ENCODE measurements around the gene DAPK1.

Gene DAPK1

GRCh38 chr9:87698069-87698809, 200.6 kb downstream of the DAPK1 start:
- H3K4me3 ChIP-seq (ENCODE audit: low read depth in 1 of 2, low read length in 2 of 2): no peak overlapping the region
- H3K9me3 ChIP-seq (ENCODE audit: insufficient read depth, low read length, severe bottlenecking): peaks cover 4% of the 10 kb centered on the region
- H3K4me1 ChIP-seq (ENCODE audit: insufficient read depth, low read length): no peaks in the 10 kb centered on the region
- DNase-seq (no peak), ATAC-seq (ENCODE audit: insufficient read depth, low read depth) (no peak)
- no peak overlapping the region for H3K27ac ChIP-seq (ENCODE audit: low read length)
- H3K9ac ChIP-seq (ENCODE audit: low read depth, low read length): no peak overlapping the region
- no peaks in the 10 kb centered on the region for H3K27me3 ChIP-seq (ENCODE audit: insufficient read depth, low read length, poor library complexity)
- H3K36me3 ChIP-seq (ENCODE audit: insufficient read depth, low read length): no peaks in the 10 kb centered on the region
- TF ChIP-seq EZH2 (IDR thresholded peaks at IDR 0.05; ENCODE audit: borderline replicate concordance, low read depth, low read length, severe bottlenecking) (no peak), CTCF (IDR thresholded peaks at IDR 0.05; ENCODE audit: borderline replicate concordance, extremely low read depth, low read length, poor library complexity, severe bottlenecking) (no peak)
- H4K20me1 ChIP-seq (ENCODE audit: insufficient read depth, low read length): no peaks in the 10 kb centered on the region
- H2AFZ ChIP-seq (ENCODE audit: low read depth, low read length): no peak overlapping the region
- H3K4me2 ChIP-seq (ENCODE audit: insufficient read depth, low read length): no peak overlapping the region
- H3K79me2 ChIP-seq (ENCODE audit: insufficient read depth, low read length): no peaks in the 10 kb centered on the region

DNA sequence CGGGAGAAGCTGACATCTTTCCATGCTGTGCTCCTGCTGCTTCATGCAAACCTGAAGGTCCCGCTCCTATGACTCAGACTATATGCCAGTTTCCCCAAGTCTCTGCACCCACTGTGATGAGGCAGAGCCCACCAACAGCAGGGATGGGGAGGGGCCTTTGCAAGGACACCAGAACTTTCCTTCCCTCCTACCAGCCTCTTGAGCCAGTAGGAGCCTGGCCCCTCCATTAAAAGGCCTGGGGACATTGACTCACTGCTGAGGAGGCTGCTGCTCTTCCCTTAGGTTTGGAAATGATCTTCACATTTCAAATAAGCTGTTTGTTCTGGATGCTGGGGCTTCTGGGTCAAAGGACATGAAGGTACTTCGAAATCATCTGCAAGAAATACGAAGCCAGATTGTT, 202.2 kb downstream of the DAPK1 start:
- Histone ChIP-seq H2AFZ (ENCODE audit: low read depth, low read length) (no peak overlapping the region), H3K4me1 (ENCODE audit: insufficient read depth, low read length) (no peaks in the 10 kb centered on the region)

DNA sequence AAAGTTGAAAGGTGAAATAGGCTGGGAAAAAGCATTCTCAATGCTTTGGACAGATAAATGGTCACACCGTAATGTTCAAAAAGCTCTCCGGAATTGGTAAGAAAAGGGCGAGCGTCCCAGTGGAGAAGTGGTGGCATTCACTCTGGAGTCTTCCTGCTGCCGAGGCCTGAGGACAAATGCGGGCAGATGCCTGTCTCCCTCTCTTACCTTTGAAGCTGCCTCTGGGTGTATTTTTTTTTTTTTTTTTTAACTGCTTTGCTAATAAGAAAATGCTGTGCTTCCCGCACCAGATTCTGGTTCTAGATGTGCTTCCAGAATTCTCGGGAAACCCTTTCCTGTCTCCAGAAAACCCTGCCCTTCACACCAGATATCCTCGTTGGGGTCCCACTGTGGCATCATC, 203.8 kb downstream of the DAPK1 start:
- Histone ChIP-seq H2AFZ (ENCODE audit: low read depth, low read length) (no peak overlapping the region), H3K79me2 (ENCODE audit: insufficient read depth, low read length) (no peaks in the 10 kb centered on the region), H4K20me1 (ENCODE audit: insufficient read depth, low read length) (no peaks in the 10 kb centered on the region), H3K4me1 (ENCODE audit: insufficient read depth, low read length) (no peaks in the 10 kb centered on the region), H3K4me3 (ENCODE audit: low read depth in 1 of 2, low read length in 2 of 2) (no peak overlapping the region), H3K36me3 (ENCODE audit: insufficient read depth, low read length) (no peaks in the 10 kb centered on the region), H3K9ac (ENCODE audit: low read depth, low read length) (no peak overlapping the region), H3K9me3 (ENCODE audit: insufficient read depth, low read length, severe bottlenecking) (no peaks in the 10 kb centered on the region), H3K4me2 (ENCODE audit: insufficient read depth, low read length) (no peak overlapping the region), H3K27me3 (ENCODE audit: insufficient read depth, low read length, poor library complexity) (no peaks in the 10 kb centered on the region), H3K27ac (ENCODE audit: low read length) (no peak overlapping the region)
- DNase-seq (no peak), ATAC-seq (ENCODE audit: insufficient read depth, low read depth) (no peak)
- TF ChIP-seq EZH2 (IDR thresholded peaks at IDR 0.05; ENCODE audit: borderline replicate concordance, low read depth, low read length, severe bottlenecking) (no peak), CTCF (IDR thresholded peaks at IDR 0.05; ENCODE audit: borderline replicate concordance, extremely low read depth, low read length, poor library complexity, severe bottlenecking) (no peak)

More for the DNA sequence above, 202.2 kb downstream of the DAPK1 start:
- no peak for TF ChIP-seq EZH2 (IDR thresholded peaks at IDR 0.05; ENCODE audit: borderline replicate concordance, low read depth, low read length, severe bottlenecking)
- TF ChIP-seq CTCF (IDR thresholded peaks at IDR 0.05; ENCODE audit: borderline replicate concordance, extremely low read depth, low read length, poor library complexity, severe bottlenecking): no peak
- H3K9ac ChIP-seq (ENCODE audit: low read depth, low read length): no peak overlapping the region
- ATAC-seq (ENCODE audit: insufficient read depth, low read depth) (no peak), DNase-seq (no peak)
- no peak overlapping the region for H3K4me3 ChIP-seq (ENCODE audit: low read depth in 1 of 2, low read length in 2 of 2)
- no peaks in the 10 kb centered on the region for H4K20me1 ChIP-seq (ENCODE audit: insufficient read depth, low read length)
- H3K4me2 ChIP-seq (ENCODE audit: insufficient read depth, low read length): no peak overlapping the region
- H3K27me3 ChIP-seq (ENCODE audit: insufficient read depth, low read length, poor library complexity): no peaks in the 10 kb centered on the region
- H3K9me3 ChIP-seq (ENCODE audit: insufficient read depth, low read length, severe bottlenecking): no peaks in the 10 kb centered on the region
- H3K79me2 ChIP-seq (ENCODE audit: insufficient read depth, low read length): no peaks in the 10 kb centered on the region
- no peaks in the 10 kb centered on the region for H3K36me3 ChIP-seq (ENCODE audit: insufficient read depth, low read length)
- H3K27ac ChIP-seq (ENCODE audit: low read length): no peak overlapping the region

Measured in DND-41 (cell line).